HG03066 (cell line): ENCODE measurements around the gene RNGTT.
"Not testable (repeated sequence)": the region's sequence is repeated elsewhere in the genome, so short reads cannot be mapped to it uniquely, and the experiment has no call there.

Source experiments
- ATAC-seq: cut with Tn5 transposase; IDR thresholded peaks from one replicate; pipeline ENCODE4 v1.9.1; 2021; ENCODE audit warnings: low read depth; ENCODE audit not compliant: unreplicated experiment

The RNGTT gene

DNA sequence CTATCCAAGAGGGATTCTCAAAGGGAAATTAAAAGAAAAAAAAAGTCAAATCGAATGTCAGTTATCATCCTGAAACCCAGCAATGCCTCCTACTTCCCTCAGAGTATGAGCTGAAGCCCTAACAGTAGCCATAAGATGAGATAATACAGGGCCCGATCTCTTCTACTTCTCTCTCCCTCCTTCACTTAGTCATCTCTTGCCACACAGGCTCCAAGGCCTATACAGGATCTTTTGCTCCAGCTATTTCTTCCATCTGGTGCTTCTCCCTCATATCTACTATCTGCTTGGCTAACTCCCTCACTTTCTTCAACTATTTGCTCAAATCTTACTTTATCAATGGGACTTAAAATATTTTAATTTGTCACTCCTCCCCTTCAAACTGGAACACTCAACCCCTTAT is 215.3 kb downstream of the RNGTT start:
- ATAC-seq = no peak

DNA sequence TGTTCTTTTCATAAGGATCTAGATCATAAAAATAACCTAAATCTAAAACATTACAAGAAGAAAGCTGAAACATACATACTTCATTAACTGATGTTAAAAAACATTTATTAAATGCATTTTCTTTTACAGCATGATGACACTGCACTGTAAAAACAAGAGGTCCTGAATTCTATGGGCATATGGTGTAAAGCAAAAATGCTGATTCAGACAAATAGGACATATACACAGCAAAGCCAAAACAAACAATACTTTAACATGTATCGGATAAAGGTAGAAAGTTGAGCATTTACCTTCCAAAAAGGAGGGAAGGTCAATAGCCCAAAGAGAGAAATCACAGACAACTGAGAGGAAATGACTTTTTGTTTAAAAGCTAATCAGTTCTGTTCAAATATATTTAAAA is 221.5 kb downstream of the RNGTT start:
- no peak for ATAC-seq

DNA sequence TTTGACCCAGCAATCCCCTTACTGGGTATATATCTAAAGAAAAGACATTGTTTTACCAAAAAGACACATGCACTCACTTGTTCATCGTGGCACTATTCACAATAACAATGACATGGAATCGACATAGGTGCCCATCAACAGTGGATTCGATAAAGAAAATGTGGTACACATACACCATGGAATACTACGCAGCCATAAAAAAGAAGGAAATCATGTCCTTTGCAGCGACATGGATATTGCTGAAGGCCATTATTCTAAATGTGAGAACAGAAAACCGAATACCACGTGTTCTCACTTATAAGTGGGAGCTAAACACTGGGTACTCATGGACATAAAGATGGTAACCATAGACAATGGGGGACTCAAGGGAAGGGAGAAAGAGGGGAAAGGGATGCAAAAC is 222.3 kb downstream of the RNGTT start:
- no peak for ATAC-seq

DNA sequence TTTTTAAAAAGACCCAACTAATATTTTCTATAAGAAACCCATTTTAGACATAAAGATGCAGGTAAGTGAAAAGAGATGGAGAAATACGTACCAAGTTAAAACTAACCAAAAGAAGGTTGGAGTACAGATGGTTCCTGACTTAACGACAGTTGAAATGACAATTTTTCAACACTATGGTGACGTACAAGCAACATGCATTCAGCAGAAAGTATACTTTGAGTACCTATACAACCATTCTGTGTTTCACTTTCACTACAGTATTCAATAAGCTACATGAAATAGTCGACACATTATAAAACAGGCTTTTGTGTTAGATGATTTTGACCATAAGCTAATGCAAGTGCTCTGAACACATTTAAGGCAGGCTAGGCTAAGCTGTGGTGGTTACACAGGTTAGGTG is 228.9 kb downstream of the RNGTT start:
- ATAC-seq = no peak

DNA sequence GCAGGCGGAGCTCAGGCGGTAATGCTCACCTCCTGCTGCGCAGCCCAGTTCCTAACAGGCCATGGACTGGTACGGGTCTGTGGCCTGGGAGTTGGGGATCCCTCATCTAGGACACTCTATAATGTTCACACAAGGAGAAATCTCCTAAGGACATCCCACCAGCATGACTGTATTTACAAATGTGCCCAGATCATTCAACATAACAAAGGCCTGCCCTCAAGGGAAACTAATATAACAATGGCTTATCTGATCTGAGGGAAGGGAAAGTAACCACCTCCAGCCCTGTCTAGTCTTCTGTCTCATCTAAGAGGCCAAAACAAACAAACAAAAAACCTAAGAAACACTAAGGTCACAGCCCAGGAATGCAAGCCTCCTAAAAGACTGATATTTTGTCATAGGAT is 232.8 kb downstream of the RNGTT start:
- no peak for ATAC-seq

DNA sequence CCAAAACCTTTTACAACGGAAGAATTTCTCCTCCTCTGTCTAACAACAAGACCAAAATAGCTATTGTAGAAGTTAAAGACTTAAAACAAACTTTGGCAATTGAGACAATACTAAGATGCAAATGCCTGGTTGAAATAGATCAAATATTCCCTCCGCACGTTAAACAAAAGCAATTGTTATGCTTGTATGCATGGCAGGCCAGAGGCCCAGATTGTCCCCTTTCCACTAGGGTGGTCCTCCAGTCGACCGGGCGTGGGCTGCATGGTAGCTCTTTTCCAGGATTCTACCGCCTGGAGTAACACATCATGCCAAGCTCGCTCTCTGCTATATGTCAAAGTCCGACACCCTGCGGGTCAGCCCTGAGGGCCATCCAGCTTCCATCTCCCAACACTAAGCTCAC is 234.7 kb downstream of the RNGTT start:
- ATAC-seq = no peak

DNA sequence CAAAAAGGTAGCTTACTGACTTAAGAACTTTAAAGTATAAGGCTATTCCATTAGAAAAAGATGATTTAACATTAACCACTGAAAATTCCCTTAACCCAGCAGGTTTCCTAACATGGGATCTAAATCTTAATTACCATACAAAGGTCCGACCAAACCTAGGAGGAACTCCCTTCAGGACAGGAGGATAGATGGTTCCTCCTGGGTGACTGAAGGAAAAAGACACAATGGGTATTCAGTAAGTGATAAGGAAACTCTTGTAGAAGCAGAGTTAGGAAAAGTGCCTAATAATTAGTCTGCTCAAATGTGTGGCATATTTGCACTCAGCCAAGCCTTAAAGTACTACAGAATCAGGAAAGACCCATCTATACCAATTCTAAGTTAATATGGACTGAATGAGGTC is 237.0 kb downstream of the RNGTT start:
- not testable (repeated sequence) for ATAC-seq

DNA sequence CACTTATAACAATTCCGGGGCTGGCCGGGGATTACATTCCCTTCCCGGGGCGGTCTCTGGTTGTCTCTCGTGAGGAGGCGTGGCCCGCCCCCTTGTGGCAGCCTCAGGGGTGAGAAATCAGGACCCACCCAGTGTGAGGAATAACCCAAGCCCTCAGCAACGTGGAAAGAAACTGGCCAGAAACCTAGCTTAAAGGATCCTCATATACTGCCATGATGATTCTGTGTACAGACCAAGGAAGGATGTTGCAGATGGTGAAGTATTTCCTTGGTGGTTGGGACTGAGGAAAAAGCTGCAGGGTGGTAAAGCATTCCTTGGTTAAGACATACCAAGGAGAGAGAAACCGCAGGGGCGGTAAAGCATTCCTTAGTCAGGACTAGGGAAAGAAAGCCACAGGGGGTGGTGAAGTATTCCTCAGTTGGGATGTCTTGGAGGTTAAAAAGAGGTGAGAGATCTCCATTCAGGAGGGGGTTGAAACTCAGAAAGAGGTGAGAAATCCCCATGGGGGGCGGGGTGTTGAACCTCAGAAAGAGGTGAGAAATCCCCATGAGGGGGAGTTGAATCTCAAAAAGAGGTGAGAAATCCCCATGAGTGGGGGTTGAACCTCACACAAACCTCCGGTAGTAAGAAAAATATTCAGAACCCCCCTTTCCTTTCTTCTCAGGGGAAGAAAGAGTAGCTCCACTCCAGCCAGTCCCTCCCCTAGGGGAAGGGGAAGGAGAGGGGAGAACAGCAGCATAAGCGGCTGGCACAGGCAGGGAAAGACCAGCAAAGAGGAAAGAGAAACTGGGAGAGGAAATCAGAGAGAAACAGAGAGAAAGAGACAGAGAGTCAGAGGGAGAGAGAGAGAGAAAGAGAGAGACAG is 238.1 kb downstream of the RNGTT start:
- no peak for ATAC-seq

DNA sequence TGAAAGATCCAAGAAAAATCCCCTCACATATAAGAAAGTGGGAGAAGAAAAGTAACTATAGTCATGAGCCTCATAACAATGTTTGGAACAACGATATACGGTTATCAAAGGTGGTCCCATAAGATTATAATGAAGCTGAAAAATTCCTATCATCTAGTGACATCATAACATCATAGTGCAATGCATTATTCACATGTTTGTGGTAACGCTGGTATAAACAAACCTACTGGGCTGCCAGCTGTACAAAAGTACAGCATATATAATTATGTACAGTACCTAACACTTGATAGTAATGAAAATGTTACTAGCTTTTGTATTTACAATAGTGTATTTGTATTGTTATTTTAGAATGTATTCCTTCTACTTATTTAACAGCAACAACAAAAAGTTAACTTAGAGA is 240.7 kb downstream of the RNGTT start:
- ATAC-seq = no peak

DNA sequence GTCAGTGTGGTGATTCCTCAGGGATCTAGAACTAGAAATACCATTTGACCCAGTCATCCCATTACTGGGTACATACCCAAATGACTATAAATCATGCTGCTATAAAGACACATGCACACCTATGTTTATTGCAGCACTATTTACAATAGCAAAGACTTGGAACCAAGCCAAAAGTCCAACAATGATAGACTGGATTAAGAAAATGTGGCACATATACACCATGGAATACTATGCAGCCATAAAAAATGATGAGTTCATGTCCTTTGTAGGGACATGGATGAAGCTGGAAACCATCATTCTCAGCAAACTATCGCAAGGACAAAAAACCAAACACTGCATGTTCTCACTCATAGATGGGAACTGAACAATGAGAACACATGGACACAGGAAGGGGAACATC is 247.0 kb downstream of the RNGTT start:
- not testable (repeated sequence) for ATAC-seq

DNA sequence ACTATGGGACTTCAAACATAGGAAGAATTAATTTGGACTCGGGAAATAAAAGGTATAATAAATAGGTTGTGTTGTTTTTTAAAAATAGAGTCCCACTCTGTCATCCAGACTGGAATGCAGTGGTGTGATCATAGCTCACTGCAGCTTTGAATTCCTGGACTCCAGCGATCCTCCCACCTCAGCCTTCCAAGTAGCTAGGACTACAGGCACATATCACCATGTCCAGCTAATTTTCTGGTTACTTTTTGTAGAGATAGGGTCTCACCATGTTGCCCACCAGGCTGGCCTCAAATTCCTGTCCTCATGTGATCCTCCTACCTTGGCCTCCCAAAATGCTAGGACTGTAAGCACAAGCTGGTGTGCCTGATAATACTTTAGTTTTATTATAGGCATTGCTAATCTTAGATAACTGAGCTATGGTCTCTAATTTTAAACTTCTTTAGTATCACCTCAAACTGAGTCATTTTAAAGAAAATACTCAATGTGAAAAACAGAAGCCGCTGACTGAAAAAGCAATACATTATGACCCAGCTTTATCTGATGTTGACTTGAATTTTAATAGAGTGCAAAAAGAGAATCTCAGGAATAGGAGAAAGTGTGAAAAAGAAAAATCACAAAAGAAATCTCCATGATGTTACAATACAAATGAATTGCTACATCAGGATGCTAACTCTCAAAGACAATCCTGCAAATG is 251.0 kb downstream of the RNGTT start:
- no peak for ATAC-seq

DNA sequence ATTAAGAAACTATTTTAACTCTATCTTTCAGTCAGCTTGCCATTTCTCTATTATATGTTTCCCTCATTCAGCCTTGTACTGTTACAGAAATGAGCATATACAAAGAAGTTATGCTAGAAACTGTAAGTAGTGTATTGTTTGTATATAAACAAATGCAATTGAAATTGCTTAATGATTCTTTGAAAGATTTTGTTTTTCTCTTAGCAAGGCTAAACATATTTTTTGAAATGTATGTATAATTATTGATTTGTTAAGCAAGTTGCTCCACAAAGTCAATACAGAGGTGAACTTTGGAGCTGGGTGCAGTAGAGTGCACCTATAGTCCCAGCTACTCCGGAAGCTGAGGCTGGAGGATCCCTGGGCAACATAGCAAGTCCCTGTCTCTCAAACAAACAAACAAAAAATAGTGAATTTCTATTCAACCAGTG is 253.6 kb downstream of the RNGTT start:
- ATAC-seq = no peak

DNA sequence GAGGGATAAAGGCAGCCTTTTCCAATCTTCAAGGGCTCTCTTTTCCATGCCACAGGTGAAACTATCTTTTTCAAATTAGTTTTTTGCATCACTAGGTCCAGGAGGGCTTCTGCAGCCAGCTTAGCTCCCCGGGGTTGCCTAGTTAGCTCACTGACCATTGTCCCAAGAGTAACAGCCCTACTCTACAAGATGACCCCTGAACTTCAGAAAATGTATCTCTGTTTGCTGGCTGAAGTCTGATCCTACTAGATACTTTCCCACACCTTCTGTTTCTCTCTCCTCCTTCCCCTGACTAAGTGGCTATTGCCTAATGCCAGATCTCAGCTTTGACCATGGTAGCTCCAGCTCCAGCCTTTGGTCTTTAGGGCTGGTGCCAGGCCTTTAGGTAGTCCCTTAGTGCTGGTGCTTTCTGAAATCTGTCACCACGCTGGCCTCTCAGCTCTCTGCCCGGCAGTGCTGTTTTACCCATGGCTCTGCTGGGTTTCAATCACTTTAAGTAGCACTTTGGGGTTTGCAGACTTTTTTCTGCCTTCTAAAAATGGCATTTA is 255.1 kb downstream of the RNGTT start:
- no peak for ATAC-seq

DNA sequence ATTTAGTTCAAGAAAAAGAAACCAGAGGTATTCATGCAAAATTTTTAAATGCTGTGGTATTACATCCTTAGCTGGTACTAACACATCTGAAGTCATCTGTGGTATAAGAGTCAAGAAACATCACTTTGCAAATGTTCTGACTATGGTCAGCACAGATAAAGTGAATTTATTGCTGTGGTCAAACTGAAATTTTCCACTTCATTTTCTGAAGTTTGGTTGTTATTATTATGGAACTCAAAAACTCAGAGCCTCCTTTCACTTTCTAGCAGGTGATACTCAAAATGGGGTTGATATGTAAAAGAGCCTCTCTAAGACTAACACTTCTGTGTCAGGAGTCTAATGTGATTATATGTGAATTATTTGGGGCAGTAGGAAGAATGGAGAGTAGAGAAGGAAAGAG is 257.8 kb downstream of the RNGTT start:
- ATAC-seq = peak; percentile 89

DNA sequence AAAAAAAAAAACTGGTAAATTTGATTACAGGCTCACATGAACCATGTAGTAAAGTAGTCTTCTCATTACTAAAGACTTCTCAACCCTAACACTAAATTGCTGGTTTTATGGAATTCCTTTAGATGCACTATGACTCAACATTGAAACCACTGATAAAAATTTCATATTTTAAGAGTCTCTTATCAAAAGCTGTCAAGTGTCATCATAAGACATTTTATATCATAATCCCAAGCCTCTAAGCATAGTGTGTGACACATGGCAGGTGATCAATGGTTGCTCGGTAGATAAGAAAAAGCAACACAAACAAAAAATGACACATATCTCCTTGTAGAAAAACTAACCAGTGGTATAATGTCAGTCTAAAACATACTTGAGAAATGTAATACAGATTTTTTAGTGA is 258.4 kb downstream of the RNGTT start:
- no peak for ATAC-seq

DNA sequence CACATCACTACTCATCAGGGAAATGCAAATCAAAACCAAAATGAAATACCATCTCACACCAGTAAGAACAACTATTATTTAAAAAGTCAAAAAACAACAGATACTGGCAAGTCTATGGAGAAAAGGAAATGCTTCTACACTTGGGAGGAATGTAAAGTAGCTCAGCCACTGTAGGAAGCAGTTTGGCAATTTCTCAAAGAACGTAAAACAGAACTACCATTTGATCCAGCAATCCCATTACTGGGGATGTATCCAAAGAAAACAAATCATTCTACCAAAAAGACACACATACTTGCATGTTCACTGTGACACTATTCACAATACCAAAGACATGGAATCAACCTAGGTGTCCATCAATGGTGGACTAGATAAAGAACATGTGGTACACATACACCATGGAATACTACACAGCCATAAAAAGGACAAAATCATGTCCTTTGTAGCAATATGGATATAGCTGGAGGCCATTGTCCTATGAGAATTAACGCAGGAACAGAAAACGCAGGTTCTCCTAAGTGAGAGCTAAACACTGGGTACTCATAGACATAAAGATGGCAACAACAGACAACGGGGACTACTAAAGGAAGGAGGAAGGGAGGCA is 260.4 kb downstream of the RNGTT start:
- ATAC-seq = no peak

DNA sequence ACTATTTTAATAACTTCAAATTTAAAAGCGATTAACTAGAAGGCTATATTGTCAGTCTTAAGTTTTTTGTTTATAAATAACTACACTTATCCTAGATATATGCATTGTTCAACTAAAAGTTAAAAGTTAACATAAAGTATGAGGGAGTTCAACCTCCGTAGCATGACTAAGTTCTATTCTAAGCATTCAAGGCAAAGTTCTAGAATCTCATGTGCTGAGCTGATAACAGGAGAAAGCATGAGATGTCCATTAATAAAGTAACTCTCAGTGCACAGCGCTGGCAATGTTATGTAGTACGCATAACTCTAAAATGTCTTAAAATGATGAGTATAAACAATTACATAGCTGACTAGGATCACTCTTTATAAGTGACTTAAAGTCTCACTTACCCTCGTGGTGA is 264.8 kb downstream of the RNGTT start:
- no peak for ATAC-seq

DNA sequence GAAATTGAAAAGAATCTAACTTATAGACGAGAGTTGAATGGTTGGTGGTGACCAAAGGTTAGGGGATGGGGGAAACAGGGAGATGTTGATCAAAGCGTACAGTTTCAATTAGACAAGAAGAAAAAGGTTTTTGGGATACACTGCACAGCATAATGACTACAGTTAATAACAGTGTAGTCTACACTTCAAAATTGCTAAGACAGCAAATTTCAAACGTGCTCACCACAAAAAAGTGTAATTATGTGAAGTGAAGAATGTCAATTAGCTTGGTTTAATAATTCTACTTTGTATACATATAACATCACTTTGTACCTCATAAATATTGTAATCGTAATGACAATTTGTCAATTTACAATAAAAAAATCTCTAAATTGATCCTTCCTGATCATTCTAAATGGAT is 267.5 kb downstream of the RNGTT start:
- ATAC-seq = no peak

DNA sequence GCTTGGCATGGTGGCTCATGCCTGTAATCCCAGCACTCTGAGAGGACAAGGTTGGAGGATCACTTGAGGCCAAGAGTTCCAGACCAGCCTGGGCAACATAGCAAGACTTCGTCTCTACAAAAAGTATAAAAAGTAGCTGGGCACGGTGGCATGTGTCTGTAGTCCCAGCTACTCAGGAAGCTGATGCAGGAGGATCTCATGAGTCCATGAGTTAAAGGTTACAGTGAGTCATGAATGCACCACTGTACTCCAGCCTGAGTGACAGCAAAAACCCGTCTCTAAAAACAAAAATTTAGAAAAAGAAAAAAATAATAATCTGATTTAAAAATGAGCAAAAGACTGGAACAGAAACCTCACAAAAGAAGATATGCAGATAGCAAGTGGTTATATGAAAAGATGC is 279.7 kb downstream of the RNGTT start:
- ATAC-seq = no peak

DNA sequence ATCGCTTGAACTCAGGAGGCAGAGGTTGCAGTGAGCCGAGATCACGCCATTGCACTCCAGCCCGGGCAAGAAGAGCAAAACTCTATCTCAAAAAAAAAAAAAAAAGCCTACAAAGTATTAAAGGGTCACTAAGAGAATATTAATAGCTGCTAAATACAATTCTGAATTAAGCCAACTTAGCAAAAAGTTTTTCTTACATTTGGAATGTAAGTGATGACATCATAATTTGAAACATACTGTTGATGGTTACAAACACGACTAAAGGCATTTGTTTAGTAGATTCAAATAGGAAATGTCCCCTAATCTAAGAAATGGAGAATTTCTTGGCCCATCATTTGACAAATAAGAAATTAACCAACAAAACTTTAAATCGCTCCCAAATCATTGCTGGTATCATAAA is 282.8 kb downstream of the RNGTT start:
- no peak for ATAC-seq

DNA sequence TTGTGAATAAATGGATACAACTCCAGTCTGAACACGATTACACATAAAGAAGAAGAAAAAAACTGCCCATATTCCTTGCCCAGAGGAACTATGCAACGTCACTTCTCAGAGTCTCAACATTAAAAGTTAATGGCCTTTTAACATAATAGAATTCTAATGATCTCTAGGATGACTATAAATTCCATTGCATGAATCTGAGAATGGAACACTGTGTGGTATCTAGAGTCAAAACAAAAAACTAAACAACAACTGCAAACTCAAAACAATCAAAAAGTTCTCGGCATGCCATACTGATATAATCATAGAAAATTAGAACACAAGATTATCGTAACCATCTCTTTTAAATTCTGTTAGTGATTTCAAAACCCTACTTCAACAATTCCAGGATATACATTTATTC is 283.6 kb downstream of the RNGTT start:
- ATAC-seq = no peak
